Uterus (tissue), 2 donors: ENCODE results near the gene SMCO2.

Experiments used
- CTCF ChIP-seq, 4 experiments: fragments of 200-600 bp in 2 of 4; fragments of 450-650 bp in 2 of 4; sonication (generic) in 2 of 4; IDR thresholded peaks; one replicate each; pipeline ENCODE4 v1.5.1; 2016 to 2019; ENCODE audit warnings: antibody characterized with exemption in 4 of 4, mild to moderate bottlenecking in 2 of 4, moderate library complexity in 1 of 4
- POLR2A ChIP-seq, 2 donors: fragments of 450-650 bp; IDR thresholded peaks; one replicate each; pipeline ENCODE4 v1.6.1; 2016; ENCODE audit warnings: antibody characterized with exemption in 2 of 2, mild to moderate bottlenecking in 1 of 2, moderate library complexity in 1 of 2

GRCh38 chr12:27549236-27549800, 102.8 kb downstream of the SMCO2 start:
- TF ChIP-seq CTCF (IDR thresholded peaks at IDR 0.05) (no peak), POLR2A (IDR thresholded peaks at IDR 0.05) (no peak)
